Hippocampal formation (tissue), 2 donors: Measurements from ENCODE around the gene GEMIN4.

Experiments used
- DNase-seq, 2 donors: peaks; one replicate each; lab custom pipeline; 2025; lab: John Stamatoyannopoulos, UW

The GEMIN4 gene

GRCh38 chr17:740240-741017 is 11.6 kb downstream of the GEMIN4 start:
- no peak for DNase-seq

GRCh38 chr17:737561-738113 is 14.4 kb downstream of the GEMIN4 start:
- no peak for DNase-seq

DNA sequence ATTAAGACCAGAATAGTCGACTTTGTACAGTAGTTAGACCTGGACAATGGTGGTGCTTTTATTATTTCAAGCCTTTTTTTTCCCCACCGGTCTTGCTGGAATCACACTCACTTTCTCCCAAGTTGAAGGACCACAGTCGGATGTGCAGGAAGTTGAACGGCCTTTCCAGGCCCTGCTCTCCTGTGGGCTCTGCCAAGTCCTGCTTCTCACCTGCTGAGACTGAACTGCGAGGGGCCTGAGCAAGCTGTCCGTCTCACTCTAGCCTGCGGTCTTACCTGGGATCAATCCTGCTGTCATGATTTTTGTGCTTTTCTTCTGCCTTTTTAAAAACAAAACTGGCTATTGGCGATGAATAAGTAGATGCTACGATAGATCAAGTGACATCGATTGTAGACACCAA is 18.3 kb downstream of the GEMIN4 start:
- DNase-seq = no peak

- DNase-seq = peak; percentile 10 to 11
Observed at GRCh38 chr17:732902-733720, 19.0 kb downstream of the GEMIN4 start.

- DNase-seq = peak; percentile 14 to 39
Observed at GRCh38 chr17:732067-732901, 19.8 kb downstream of the GEMIN4 start, which contains the start of gene TLCD3A. Gene TLCD3A, plus strand, starts transcription at chr17:732596. Its CDS starts 52 bp downstream, at chr17:732648.

GRCh38 chr17:731644-732066 is 20.4 kb downstream of the GEMIN4 start:
- DNase-seq = no peak

- no peak for DNase-seq
Observed at GRCh38 chr17:728911-729310, 23.2 kb downstream of the GEMIN4 start.

- no peak for DNase-seq
Observed at GRCh38 chr17:726271-726919, 25.7 kb downstream of the GEMIN4 start.

GRCh38 chr17:725746-726145 is 26.3 kb downstream of the GEMIN4 start:
- DNase-seq = no peak

DNA sequence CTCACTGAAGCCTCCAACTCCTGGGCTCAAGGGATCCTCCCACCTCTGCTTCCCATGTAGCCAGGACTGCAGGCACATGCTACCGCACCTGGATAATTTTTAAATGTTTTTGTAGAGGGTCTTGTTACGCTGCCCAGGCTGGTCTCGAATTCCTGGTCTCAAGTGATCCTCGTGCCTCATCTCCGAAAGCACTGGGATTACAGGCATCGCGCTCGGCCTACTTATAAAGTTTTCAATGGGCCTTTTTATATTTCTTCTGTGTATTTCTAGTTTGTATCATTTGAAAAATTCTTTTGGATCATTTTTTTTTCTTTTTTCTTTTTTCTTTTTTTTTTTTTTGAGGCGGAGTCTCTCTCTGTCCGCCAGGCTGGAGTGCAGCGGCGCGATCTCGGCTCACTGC is 27.0 kb downstream of the GEMIN4 start:
- DNase-seq = no peak

DNA sequence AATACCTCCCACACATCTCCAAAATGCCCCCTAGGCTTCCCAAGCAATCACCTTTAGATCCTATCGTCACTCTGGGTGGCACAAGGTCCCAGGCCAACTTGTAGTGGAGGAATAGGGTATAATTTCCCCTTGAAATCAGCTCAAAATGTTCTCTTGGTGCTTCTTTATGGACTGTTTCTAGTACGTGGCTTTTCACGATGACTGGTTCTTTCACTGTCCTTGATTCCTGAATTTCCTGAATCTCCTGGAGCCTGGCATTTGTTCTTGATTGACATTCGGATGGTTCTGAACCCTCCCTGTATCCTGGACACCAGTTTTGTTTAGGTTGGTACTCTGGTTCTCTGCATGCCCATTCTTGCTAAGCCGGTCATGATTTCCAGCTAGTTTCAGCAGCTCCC is 30.5 kb downstream of the GEMIN4 start:
- DNase-seq = no peak

GRCh38 chr17:720706-721539 is 31.1 kb downstream of the GEMIN4 start:
- no peak for DNase-seq

- no peak for DNase-seq
Observed at GRCh38 chr17:718075-718474, 34.0 kb downstream of the GEMIN4 start.

DNA sequence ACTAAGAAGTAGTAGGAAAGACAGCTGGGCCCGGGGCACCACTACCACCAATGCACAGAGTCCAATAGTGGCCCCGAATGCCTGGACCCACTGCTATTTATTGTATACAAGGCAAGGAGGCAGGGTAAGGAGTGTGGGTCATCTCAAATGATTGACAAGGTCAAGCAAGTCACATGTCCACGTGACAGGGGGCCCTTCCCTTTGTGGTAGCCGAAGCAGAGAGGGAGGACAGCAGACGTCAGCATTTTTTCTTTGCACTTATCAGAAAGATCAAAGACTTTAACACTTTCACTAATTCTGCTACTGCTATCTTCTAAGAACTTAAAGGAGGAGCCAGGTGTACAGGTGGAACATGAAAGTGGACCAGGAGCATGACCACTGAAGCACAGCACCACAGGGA is 43.9 kb downstream of the GEMIN4 start:
- DNase-seq = no peak

DNA sequence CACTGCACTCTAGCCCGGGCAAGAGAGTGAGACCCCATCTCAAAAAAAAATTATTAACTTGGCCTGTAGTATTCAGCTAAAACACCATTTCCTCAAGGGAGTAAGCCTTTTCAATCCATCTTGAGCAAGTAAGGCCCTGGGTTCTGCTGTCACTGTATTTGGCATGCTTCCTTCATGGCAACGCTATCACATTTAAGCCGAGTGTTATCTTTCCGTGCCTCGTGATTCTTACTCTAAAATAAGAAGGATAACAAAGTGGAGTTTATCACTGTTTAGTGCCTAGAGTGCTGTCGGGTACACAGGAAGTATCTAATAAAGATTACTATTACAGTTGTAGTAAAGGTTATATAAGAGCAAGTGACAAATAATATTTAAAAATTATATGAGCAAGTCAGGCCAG is 46.2 kb downstream of the GEMIN4 start:
- DNase-seq = no peak

DNA sequence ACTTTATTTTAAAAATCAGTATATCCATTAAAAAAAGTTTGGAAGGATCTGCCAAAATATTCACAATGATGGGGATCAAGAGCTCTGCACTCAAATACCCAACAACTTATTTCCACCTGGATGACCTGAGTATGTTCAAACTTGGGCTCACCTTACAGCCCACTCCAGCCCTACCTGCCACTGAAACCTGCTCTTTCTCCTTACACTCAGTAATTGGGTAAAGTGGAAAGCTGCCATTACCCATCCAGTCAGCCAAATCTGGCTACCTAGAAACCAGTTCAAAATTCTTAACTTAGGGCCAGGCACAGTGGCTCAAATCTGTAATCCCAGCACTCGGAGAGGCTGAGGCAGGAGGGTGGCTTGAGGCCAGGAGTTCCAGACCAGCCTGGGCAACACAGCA is 47.1 kb downstream of the GEMIN4 start:
- no peak for DNase-seq

DNA sequence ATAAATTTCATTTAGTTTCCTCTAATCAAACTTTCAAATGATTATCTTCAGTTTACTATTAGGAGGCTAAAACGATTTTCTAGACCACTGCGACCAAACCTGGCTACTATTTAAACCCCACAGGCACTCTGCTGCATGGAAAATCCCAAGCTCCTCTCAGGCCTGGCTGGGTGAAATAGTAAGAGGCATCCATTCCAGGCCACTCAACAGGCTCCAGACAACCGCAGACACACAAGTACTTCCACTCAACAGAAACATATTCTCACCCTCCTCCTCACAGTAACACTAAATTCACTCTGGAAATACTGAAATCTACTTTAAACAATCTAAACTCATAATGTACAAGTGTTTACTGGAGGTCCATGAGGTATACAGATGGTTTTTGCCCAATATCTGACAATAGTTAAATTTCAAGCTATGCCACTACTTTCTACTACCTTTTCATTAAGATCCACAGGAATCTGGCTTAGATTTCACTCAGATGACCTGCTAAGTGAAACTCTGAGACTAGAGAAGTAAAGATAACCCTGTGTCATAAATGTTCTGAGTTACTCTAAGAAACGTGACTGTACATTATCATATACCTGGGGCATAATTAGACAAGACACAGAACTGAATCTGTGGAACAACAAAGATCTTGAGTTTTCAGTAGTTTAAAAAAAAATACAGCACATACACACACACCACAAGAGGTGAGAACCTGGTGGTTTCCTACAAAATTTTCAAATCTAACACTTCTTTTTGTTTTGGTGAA is 47.8 kb downstream of the GEMIN4 start:
- DNase-seq = no peak

- DNase-seq = no peak
Observed at GRCh38 chr17:703081-703875, 48.8 kb downstream of the GEMIN4 start.
